Left forelimb (tissue), 1 donor: ENCODE measurements around the gene ZBTB17.

Experiments used
- DNase-seq: peaks from one replicate; pipeline ENCODE4 v3.0.0-alpha.2; 2018; ENCODE audit warnings: low spot score

Gene ZBTB17

DNA sequence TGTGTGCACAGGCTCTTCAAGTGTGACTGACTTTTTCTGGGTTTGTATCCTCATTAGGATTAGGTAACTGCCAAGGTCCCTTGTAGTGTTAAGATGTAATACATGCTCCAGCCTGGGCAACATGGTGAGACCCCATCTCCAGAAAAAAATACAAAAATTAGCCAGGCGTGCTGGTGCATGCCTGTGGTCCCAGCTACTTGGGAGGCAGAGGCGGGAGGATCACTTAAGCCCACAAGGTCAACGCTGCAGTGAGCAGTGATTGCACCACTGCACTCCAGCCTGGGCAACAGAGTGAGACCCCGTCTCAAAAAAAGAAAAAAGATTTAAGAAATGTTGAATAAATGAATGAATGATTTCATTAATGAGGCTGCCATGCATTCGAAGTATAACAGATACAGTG lies 15.1 kb downstream of the ZBTB17 start:
- DNase-seq: no peak

DNA sequence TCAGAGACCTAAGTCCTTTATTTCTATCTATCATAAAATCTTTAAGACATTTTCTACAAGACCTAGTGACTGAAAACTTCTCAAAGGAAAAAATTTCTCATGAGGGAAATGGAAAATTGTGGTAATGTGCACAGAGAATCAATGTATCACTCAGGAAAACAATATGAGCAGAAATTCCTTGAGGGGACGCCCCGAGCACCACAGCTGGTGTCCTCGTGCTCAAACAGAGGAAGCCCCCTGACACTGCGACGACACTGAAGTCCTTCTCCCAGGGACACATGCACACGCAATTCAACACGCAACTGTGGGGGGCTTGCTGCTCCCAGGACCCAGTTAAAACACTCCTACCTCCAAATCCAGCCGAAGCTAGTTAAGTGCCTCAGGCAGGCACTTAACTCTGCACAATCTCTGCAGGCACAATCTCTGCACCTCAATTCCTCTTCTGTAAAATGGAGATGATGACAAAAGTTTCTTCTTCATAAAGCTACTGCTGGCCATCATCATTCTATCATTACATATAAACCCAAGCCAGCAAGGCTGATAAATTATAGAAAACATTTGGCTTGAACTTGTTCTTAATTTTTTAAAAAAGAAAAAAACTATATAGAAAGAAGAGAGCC lies 16.0 kb downstream of the ZBTB17 start:
- no peak for DNase-seq

GRCh38 chr1:15959424-15959823 lies 16.5 kb downstream of the ZBTB17 start:
- DNase-seq: no peak

- DNase-seq: no peak
Observed at GRCh38 chr1:15958793-15959192, 17.1 kb downstream of the ZBTB17 start.

- no peak for DNase-seq
Observed at GRCh38 chr1:15958111-15958510, 17.8 kb downstream of the ZBTB17 start.

- no peak for DNase-seq
Observed at GRCh38 chr1:15957221-15958095, 18.4 kb downstream of the ZBTB17 start.

- DNase-seq: no peak
Observed at GRCh38 chr1:15956150-15956549, 19.8 kb downstream of the ZBTB17 start.

DNA sequence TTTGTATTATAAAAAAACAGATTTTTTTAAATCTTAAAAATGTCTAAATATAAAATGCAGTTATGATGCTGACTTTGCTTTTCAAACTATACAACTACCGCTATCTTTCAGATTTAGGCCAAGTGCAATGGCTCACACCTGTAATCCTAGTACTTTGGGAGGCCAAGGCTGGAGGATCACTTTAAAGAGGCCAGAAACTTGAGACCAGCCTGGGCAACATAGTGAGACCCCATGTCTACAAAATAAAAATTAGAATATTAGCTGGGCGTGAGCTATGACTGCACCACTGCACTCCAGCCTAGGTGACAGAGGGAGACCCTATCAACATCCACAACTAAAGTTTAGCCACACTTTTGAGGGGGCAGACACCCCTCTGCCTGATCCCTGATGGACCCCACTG lies 20.3 kb downstream of the ZBTB17 start:
- no peak for DNase-seq

DNA sequence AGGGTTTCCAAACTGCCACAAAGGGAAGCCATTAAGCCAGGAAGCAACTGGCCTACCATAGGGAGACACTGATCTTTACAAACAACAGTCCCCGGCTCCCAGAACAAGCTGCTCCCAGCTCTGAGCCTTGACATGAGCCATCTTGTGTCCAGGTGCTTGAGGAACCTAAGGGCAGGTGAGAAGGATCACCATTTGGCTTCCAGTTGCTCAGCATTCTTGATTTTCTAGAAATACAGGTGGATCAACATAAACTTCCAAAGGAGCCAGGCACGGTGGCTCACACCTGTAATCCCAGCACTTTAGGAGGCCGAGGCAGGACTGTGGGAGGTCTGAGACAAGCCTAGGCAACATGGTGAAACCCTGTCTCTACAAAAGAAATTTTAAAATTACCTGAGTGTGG lies 21.6 kb downstream of the ZBTB17 start:
- no peak for DNase-seq

DNA sequence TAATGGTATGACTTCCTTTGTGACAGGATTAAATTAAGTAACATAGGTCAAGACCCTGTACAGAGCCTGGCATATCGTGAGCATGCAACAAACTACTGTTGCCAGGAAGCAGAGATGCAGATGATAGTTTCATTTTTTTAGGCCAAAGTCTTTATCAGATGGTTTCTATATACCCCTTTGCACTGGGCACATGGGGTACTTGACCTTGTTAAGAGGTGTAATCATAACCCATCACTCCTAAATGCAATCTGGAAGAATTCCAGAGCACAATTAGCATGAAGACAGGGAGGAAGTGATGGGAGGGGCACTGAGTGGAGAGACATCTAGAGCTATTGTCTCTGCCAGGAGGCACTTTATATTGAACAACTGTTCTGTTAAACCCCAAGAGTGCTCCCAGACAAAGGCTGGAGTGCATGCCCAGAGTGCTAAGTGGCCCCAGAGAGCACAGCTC lies 22.1 kb downstream of the ZBTB17 start:
- DNase-seq: no peak

- DNase-seq: no peak
Observed at GRCh38 chr1:15953294-15953771, 22.6 kb downstream of the ZBTB17 start.

- no peak for DNase-seq
Observed at GRCh38 chr1:15952317-15953258, 23.3 kb downstream of the ZBTB17 start.

- no peak for DNase-seq
Observed at GRCh38 chr1:15951341-15952153, 24.4 kb downstream of the ZBTB17 start.

DNA sequence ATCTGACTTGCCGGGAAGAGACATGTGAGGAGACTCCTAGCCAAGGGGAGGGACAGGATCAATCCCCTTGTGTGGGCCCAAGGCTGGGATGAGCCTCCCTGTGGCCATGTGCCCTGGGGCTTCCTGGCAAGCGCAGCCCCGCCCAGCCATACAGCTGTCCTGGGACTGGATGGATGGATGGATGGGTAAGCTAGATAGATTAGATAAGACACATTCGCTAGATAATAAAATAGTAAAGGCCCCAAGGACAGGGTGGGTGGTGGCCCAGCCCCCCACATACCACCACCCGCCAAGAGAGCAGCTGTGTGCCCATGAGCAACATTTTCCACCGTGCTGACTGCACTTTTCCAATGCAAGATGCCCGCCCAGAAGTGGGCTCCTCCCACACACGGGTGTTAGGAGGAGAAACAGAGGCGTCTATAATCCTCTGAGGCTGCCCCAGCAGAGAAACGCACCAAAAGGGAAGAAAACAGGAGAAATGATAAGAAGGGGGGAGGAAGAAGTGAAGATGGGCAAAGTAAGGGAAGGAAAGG lies 25.1 kb downstream of the ZBTB17 start:
- DNase-seq: no peak

DNA sequence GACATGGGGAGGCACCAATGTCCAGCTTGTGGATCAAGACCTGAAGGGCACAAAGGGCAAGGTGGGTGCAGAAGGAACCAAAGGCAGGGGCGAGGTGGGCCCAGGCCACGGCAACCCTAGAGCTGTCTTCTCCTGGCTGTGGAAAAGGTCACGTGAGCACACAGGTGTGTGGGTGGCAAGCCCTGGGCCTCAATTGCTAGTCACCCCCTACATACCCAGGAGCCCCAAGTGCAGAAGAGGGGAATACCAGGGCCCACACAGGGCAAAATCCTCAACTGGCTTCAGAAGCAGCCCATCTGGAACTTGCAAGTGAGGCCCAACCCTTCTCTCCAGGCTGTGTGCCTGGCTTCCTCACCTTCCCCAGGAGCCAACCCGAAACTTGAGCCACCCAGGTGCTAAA lies 25.6 kb downstream of the ZBTB17 start:
- DNase-seq: no peak

- DNase-seq: peak; percentile 83
Observed at GRCh38 chr1:15949453-15950245, 26.3 kb downstream of the ZBTB17 start.

GRCh38 chr1:15948595-15949452 lies 27.1 kb downstream of the ZBTB17 start:
- DNase-seq: no peak

- no peak for DNase-seq
Observed at GRCh38 chr1:15948091-15948591, 27.8 kb downstream of the ZBTB17 start.
